ENCODE data around the gene RGL4.
"Not testable (repeated sequence)": the region's sequence is repeated elsewhere in the genome, so short reads cannot be mapped to it uniquely, and the experiment has no call there.

Gene RGL4

DNA sequence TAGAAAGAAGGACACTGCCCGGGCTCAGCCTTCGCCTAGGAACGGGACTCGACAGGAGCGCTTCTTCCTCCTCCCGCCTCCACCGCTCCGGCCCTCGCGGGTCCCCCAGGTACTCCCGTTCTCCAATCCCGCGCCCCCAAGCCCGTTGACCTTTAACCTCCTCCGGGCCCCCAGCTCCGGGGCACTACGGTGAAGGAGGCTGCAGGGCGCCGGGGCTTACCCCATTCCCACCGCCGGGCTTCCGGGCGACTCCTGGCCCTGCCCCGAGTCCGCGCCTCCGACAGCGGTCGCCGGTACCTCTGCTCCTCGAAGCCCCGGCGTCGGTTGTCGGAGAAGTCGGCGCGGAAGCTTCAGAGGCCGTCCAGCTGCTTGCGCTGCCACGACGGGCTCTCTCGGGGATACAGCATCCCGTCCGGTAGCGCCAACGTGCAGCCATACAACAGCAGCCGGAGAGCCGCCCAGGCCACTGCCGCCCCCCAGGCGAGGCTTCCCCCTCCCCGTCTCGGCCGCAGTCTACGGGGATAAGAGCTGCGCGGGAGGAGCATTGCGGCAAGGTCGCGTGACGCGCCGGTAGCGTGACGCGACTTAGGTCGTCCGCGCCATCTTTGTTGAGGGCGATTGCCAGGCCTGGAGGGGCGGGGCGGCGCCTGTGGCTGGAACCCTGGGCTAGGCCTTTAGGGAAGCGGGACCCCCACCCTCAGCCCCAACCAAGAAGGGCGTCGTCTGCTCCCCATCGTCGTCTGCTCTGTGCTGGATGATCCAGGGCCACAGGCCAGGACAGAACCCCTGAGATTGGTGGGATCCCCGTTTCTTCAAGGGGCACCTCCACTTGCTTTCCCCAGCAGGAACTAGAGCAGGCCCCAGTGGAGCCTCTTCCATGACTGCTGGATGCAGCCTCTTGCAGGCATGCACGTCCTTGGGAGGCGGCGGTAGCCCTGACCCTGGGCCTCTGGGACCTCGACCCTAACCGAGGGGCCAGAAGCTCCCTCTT lies 26.3 kb downstream of the RGL4 start:
- no peak for TF ChIP-seq ZFX (IDR thresholded peaks at IDR 0.05; ENCODE audit: borderline replicate concordance)
- TF ChIP-seq, protein P1, sequence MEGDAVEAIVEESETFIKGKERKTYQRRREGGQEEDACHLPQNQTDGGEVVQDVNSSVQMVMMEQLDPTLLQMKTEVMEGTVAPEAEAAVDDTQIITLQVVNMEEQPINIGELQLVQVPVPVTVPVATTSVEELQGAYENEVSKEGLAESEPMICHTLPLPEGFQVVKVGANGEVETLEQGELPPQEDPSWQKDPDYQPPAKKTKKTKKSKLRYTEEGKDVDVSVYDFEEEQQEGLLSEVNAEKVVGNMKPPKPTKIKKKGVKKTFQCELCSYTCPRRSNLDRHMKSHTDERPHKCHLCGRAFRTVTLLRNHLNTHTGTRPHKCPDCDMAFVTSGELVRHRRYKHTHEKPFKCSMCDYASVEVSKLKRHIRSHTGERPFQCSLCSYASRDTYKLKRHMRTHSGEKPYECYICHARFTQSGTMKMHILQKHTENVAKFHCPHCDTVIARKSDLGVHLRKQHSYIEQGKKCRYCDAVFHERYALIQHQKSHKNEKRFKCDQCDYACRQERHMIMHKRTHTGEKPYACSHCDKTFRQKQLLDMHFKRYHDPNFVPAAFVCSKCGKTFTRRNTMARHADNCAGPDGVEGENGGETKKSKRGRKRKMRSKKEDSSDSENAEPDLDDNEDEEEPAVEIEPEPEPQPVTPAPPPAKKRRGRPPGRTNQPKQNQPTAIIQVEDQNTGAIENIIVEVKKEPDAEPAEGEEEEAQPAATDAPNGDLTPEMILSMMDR (IDR thresholded peaks at IDR 0.05), result no peak
- H3K27ac ChIP-seq, result peak overlapping the region; percentile 61

DNA sequence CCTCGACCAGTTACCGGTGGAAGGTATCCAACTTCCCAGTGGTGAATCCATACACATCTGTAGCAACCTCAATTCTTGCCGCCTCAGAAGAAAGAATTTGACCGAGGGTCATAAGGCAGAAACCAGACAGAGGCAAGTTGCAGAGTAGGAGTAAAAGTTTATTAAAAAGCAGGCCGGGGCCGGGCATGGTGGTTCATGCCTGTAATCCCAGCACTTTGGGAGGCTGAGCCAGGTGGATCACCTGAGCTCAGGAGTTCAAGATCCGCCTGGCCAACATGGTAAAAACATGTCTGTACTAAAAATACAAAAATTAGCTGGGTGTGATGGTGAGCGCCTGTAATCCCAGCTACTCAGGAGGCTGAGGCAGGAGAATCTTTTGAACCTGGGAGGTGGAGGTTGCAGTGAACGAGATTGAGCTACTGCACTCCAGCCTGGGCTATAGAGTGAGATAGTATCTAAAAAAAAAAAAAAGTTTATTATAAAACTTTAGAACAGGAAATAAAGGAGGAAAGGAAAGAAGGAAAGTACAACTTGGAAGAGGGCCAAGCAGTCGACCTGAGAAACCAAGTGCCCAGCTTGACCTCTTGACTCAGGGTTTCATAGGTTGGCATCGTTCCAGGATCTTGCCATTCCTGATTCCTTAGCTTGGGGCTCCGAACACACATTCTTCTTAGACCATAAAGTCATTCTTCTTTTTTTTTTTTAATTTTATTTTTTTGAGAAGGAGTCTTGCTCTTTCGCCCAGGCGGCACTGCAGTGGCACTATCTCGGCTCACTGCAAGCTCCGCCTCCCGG lies 27.8 kb downstream of the RGL4 start:
- H3K27ac ChIP-seq, result no peak overlapping the region
- TF ChIP-seq, protein P1 (IDR thresholded peaks at IDR 0.05), result no peak
- no peak for TF ChIP-seq ZFX (IDR thresholded peaks at IDR 0.05; ENCODE audit: borderline replicate concordance)

DNA sequence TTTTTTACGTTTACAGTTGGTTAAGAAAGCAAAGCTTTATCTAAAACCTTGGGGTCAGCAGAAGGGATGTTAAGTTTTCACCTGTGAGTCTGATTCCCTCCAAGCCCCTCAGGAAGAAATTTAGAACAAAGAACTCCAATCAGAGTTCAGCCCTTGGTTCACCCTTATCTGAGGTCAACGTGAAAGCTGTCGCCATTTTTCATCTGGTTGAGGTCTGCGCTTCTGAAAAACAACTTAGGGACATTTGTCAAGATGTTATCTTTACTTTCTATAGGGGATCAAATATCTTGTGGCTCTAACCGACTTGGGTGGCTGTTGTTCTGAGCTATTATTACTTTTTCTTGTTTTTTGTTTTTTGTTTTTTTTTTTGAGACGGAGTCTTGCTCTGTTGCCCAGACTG lies 30.0 kb downstream of the RGL4 start:
- no peak overlapping the region for H3K27ac ChIP-seq
- TF ChIP-seq, protein P1 (IDR thresholded peaks at IDR 0.05), result no peak
- TF ChIP-seq ZFX (IDR thresholded peaks at IDR 0.05; ENCODE audit: borderline replicate concordance), result no peak

DNA sequence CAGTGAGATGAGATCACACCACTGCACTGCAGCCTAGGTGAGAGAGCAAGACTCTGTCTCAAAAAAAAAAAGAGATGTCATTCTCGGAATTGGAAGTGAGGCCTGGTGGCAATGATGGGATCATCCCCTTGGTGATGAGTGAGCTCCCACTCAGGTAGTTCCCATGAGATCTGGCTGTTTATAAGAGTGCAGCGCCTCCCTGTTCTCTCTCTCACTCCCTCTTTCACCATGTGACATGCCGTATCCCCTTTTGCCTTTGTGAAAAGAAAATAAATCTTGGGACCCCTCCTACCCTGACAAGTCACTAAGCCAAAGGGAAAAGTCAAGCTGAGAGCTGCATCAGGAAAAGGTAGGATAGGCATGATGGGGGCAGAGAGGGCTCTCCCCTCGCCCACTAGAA lies 31.3 kb downstream of the RGL4 start:
- no peak overlapping the region for H3K27ac ChIP-seq
- TF ChIP-seq ZFX (IDR thresholded peaks at IDR 0.05; ENCODE audit: borderline replicate concordance), result no peak
- TF ChIP-seq, protein P1 (IDR thresholded peaks at IDR 0.05), result no peak

DNA sequence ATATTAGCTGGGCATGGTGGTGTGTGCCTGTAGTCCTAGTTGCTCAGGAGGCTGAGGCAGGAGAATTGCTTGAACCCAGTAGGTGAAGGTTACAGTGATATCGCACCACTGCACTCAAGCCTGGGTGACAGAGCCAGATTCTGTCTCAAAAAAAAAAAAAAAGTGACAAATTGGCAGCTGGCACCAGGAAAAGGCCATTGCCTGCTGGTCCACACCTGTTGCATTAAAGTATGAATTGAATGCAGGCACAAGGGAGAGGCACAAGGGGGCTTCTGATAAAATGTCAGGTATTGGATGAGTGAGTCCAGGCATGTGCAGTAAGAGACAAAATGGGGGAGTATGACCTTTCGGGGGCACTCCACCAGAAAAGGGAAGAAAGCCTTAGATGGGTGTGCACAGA lies 31.9 kb downstream of the RGL4 start:
- TF ChIP-seq, protein P1 (IDR thresholded peaks at IDR 0.05), result no peak
- TF ChIP-seq ZFX (IDR thresholded peaks at IDR 0.05; ENCODE audit: borderline replicate concordance), result no peak

DNA sequence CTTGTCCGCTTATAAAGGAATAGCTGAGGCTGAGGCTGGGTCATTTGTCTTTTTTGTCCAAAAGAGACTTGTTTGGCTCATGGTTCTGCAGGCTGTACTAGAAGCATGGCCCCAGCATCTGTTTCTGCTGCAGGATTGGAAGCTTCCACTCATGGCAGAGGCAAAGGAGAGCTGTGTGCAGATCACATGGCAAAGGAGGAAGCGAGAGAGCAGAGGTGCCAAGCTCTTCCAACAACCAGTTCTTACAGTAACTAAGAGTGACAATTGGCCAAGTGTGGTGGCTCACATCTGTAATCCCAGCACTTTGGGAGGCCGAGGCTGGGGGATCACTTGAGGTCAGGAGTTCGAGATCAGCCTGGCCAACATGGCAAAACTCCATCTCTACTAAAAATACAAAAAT lies 37.3 kb downstream of the RGL4 start:
- not testable (repeated sequence) for H3K27ac ChIP-seq

More for the DNA sequence above, 31.9 kb downstream of the RGL4 start:
- no peak overlapping the region for H3K27ac ChIP-seq

DNA sequence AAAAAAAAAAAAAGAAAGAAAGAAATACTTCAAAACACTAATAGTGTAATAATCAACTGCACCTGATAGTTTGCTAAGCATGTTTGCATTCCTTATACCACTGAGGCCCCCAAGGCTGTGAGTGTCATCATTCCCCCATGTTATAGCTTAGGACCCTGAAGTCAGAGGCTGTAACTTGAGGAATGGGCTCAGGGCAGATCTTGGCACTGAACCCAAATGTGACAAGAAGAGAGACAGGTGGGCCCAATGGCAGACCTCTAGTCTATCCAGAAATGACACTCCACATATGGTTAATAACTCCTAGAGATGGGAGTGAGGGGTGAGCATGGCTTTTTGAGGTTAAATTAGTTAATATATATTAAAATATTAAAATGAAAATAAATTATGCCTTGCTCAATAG lies 46.9 kb downstream of the RGL4 start:
- TF ChIP-seq, protein P1 (IDR thresholded peaks at IDR 0.05), result no peak
- no peak for TF ChIP-seq ZFX (IDR thresholded peaks at IDR 0.05; ENCODE audit: borderline replicate concordance)
- no peak overlapping the region for H3K27ac ChIP-seq
